B cell (primary cell): ENCODE measurements around the gene HTT-AS. TPM values are rescaled to one million over a fixed set of nuclear protein-coding genes. Genes with fewer than 3 reads are reported as not detected.
A peak's percentile ranks its signal among the peaks of the same experiment; 100 is the strongest.

Source experiments
- ATAC-seq: fragments of 200-7000 bp; cut with Tn5 transposase; one replicate; pipeline ENCODE4 v1.10.0; 2021; ENCODE audit warnings: low read depth, mild to moderate bottlenecking, moderate number of reproducible peaks, moderate library complexity
- CTCF ChIA-PET: fragments of 350-600 bp; sonication (Branson Sonifier 250); formaldehyde crosslinking; loops from one replicate; lab custom pipeline; 2021; ENCODE audit warnings: antibody characterized with exemption, inconsistent platforms; lab: Charles Lee
- POLR2A ChIA-PET: fragments of 350-600 bp; sonication (Branson Sonifier 250); formaldehyde crosslinking; loops from one replicate; lab custom pipeline; 2021; ENCODE audit warnings: antibody characterized with exemption; lab: Charles Lee
- DNase-seq: peaks from one replicate; pipeline ENCODE4 v3.0.0; 2013
- H2AFZ ChIP-seq: 2 replicates; pipeline ENCODE4 v1.6.1; 2012; ENCODE audit warnings: mild to moderate bottlenecking, low read depth, low read length; ENCODE audit not compliant: insufficient read depth, poor library complexity, severe bottlenecking
- H3K27ac ChIP-seq, 2 donors: 1 replicate in 1 of 2; 2 replicates in 1 of 2; pipeline ENCODE4 v1.5.1; 2012 to 2013; ENCODE audit warnings: low read length in 2 of 2, mild to moderate bottlenecking in 2 of 2, moderate library complexity in 1 of 2
- H3K27me3 ChIP-seq, 4 experiments: fragments of 200-600 bp in 1 of 4; sonication (generic) in 1 of 4; replicated peaks in 1 of 4; 1 replicate in 2 of 4; 2 replicates in 2 of 4; pipeline versions ENCODE4 v1.6.1 to v1.7.0; 2013 to 2016; ENCODE audit warnings: low read length in 3 of 4, mild to moderate bottlenecking in 2 of 4, mixed read lengths in 1 of 4, moderate library complexity in 1 of 4; ENCODE audit not compliant: insufficient read depth in 4 of 4, control insufficient read depth in 3 of 4; ENCODE audit errors: control extremely low read depth in 1 of 4
- H3K36me3 ChIP-seq, 2 experiments: replicated peaks in 1 of 2; 1 replicate in 1 of 2; 2 replicates in 1 of 2; pipeline versions ENCODE4 v1.6.1 to v1.7.1; 2013; ENCODE audit warnings: low read length in 1 of 2; ENCODE audit not compliant: insufficient read depth in 2 of 2, control insufficient read depth in 1 of 2; ENCODE audit errors: control extremely low read depth in 1 of 2, extremely low read depth in 1 of 2
- H3K4me1 ChIP-seq, 2 donors: fragments of 200-600 bp in 1 of 2; sonication (generic) in 1 of 2; 1 replicate in 1 of 2; 2 replicates in 1 of 2; pipeline versions ENCODE4 v1.5.1 to v1.6.1; 2013 to 2017; ENCODE audit warnings: low read length in 2 of 2; ENCODE audit not compliant: control insufficient read depth in 2 of 2, insufficient read depth in 2 of 2
- H3K4me2 ChIP-seq: replicated peaks from 2 replicates; pipeline ENCODE3; 2012; ENCODE audit warnings: mild to moderate bottlenecking, low read depth, low read length; ENCODE audit not compliant: poor library complexity, severe bottlenecking
- H3K4me3 ChIP-seq, 5 experiments: fragments of 200-600 bp in 1 of 5; sonication (generic) in 1 of 5; 1 replicate in 3 of 5; 2 replicates in 2 of 5; pipeline versions ENCODE4 v1.5.1 to v1.7.0; 2011 to 2016; ENCODE audit warnings: low read length in 4 of 5, mild to moderate bottlenecking in 4 of 5, low read depth in 2 of 5, control low read depth in 1 of 5, moderate library complexity in 1 of 5; ENCODE audit not compliant: insufficient read depth in 1 of 5; ENCODE audit errors: control extremely low read depth in 1 of 5, extremely low read depth in 1 of 5
- H3K79me2 ChIP-seq: fragments of 200-600 bp; sonication (generic); one replicate; pipeline ENCODE4 v1.6.0; 2016; ENCODE audit warnings: low read length; ENCODE audit not compliant: control insufficient read depth, insufficient read depth
- H3K9ac ChIP-seq: fragments of 200-600 bp; sonication (generic); 2 replicates; pipeline ENCODE4 v1.6.1; 2017; ENCODE audit warnings: mild to moderate bottlenecking, low read length, moderate library complexity
- H3K9me3 ChIP-seq, 3 donors: one replicate each; pipeline versions ENCODE4 v1.6.1 to v1.7.1; 2013; ENCODE audit warnings: low read length in 2 of 3; ENCODE audit not compliant: control insufficient read depth in 2 of 3, insufficient read depth in 1 of 3; ENCODE audit errors: control extremely low read depth in 1 of 3
- H4K20me1 ChIP-seq: 2 replicates; pipeline ENCODE4 v1.6.0; 2012; ENCODE audit warnings: mild to moderate bottlenecking, low read length; ENCODE audit not compliant: insufficient read depth, control insufficient read depth, poor library complexity, severe bottlenecking
- H3K27ac Mint-ChIP-seq: one replicate; pipeline ENCODE4 v1.8.0; 2021; ENCODE audit warnings: mixed read lengths
- H3K27me3 Mint-ChIP-seq: one replicate; pipeline ENCODE4 v1.8.0; 2021; ENCODE audit warnings: mixed read lengths
- H3K4me1 Mint-ChIP-seq: one replicate; pipeline ENCODE4 v1.8.0; 2021; ENCODE audit warnings: mixed read lengths
- H3K4me3 Mint-ChIP-seq: one replicate; pipeline ENCODE4 v1.8.0; 2021; ENCODE audit warnings: mixed read lengths
- H3K9me3 Mint-ChIP-seq: one replicate; pipeline ENCODE4 v1.8.0; 2022; ENCODE audit warnings: mixed read lengths; ENCODE audit not compliant: insufficient read depth
- EZH2 ChIP-seq: IDR thresholded peaks from 2 replicates; pipeline ENCODE4 v1.6.1; 2012; ENCODE audit warnings: borderline replicate concordance, low read depth, mild to moderate bottlenecking, moderate library complexity, low read length; ENCODE audit not compliant: insufficient read depth, poor library complexity, severe bottlenecking
- WGBS: methylation state at CpG from one replicate; pipeline ENCODE4 v1.1.5; 2013; ENCODE audit warnings: missing lambda C conversion rate; ENCODE audit not compliant: insufficient coverage; 5-methylcytosine and 5-hydroxymethylcytosine counted together
- intact Hi-C: fragments of 100-400 bp; cut with micrococcal nuclease; formaldehyde crosslinking; loops from one replicate; pipeline ENCODE4 v1.10.0; 2022
- polyA plus RNA-seq: library from polyadenylated mRNA; depleted of rRNA; stranded (reverse); fragments of >200 nt; gene quantifications from 2 replicates; pipeline ENCODE4 v1.2.3, GENCODE V29; 2012
- total RNA-seq, 2 donors: library from RNA; stranded (reverse); fragments of 120-200 nt in 1 of 2; gene quantifications; 1 replicate in 1 of 2; 2 replicates in 1 of 2; pipeline versions ENCODE4 v1.2.3 to v1.2.4, GENCODE V29; 2013 to 2022
- TF ChIP-seq, protein P1 (sequence below): fragments of 200-600 bp; IDR thresholded peaks from one replicate; pipeline ENCODE4 v1.8.0; 2022; ENCODE audit warnings: antibody characterized with exemption, mild to moderate bottlenecking

HTT-AS gene
- total and polyA plus RNA-seq, 2 donors (not counting 1 experiment from before 2014, with no cell fraction given): 0.84 TPM; not detected in 1

- H3K4me1 Mint-ChIP-seq: peaks cover 60% of the 10 kb centered on the region
- Histone ChIP-seq H3K27me3 (no peaks in the 10 kb centered on the region), H3K4me3 (peak overlapping the region in 2 of 5 experiments; percentile 79 to 81), H4K20me1 (no peaks in the 10 kb centered on the region), H3K27ac (peak overlapping the region; percentile 89 to 97), H3K9me3 (no peaks in the 10 kb centered on the region), H3K36me3 (no peaks in the 10 kb centered on the region), H3K79me2 (peaks cover 13% of the 10 kb centered on the region), H3K4me2 (peak overlapping the region; percentile 96), H3K9ac (no peak overlapping the region), H3K4me1 (peaks cover 42 to 75% of the 10 kb centered on the region in 2 donors), H2AFZ (no peak overlapping the region)
- DNase-seq (no peak), ATAC-seq (no peak)
- H3K27me3 Mint-ChIP-seq: no peaks in the 10 kb centered on the region
- TF ChIP-seq, protein P1, sequence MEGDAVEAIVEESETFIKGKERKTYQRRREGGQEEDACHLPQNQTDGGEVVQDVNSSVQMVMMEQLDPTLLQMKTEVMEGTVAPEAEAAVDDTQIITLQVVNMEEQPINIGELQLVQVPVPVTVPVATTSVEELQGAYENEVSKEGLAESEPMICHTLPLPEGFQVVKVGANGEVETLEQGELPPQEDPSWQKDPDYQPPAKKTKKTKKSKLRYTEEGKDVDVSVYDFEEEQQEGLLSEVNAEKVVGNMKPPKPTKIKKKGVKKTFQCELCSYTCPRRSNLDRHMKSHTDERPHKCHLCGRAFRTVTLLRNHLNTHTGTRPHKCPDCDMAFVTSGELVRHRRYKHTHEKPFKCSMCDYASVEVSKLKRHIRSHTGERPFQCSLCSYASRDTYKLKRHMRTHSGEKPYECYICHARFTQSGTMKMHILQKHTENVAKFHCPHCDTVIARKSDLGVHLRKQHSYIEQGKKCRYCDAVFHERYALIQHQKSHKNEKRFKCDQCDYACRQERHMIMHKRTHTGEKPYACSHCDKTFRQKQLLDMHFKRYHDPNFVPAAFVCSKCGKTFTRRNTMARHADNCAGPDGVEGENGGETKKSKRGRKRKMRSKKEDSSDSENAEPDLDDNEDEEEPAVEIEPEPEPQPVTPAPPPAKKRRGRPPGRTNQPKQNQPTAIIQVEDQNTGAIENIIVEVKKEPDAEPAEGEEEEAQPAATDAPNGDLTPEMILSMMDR: no peak
- TF ChIP-seq EZH2: no peak
- H3K27ac Mint-ChIP-seq: no peak overlapping the region
- WGBS: 85% methylated on average over 4 of the region's 8 CpGs
- CTCF ChIA-PET: interaction anchor here (1.0 to 2.0 kb wide), 4 partner anchors 62 to 441 kb away, joined by 3 to 6 read pairs (median 4); no protein-coding TSS in a partner anchor
- POLR2A ChIA-PET: interaction anchor here (1.0 kb wide), 1 partner anchor 35 kb away, joined by 3 read pairs; the partner anchor contains the start of gene HTT
- H3K9me3 Mint-ChIP-seq: no peaks in the 10 kb centered on the region
- intact Hi-C loops: loop anchor here (10.0 kb wide), 3 partner anchors 195 to 445 kb away; partner anchors contain the start of gene ADD1
- H3K4me3 Mint-ChIP-seq: peak overlapping the region; percentile 95
Measured at GRCh38 chr4:3039706-3040366, 34.5 kb downstream of the HTT-AS start.
